T47D (cell line): ENCODE data around the gene MRTFB.

ENCODE experiments used
- DNase-seq, 2 experiments: peaks; one replicate each; pipeline versions ENCODE4 v3.0.0 to v3.0.0-alpha.2; 2011 to 2012; ENCODE audit warnings: low read depth in 1 of 2, low spot score in 1 of 2
- JUND ChIP-seq: IDR thresholded peaks from 2 replicates; pipeline ENCODE4 v1.6.1; 2012; ENCODE audit warnings: low read depth
- in situ Hi-C: cut with HindIII; loops from 2 replicates; pipeline ENCODE4 v1.10.0; 2016; ENCODE audit warnings: low sequenced_read_pairs, low pct_unique_long_range_greater_than_20kb

Gene MRTFB

DNA sequence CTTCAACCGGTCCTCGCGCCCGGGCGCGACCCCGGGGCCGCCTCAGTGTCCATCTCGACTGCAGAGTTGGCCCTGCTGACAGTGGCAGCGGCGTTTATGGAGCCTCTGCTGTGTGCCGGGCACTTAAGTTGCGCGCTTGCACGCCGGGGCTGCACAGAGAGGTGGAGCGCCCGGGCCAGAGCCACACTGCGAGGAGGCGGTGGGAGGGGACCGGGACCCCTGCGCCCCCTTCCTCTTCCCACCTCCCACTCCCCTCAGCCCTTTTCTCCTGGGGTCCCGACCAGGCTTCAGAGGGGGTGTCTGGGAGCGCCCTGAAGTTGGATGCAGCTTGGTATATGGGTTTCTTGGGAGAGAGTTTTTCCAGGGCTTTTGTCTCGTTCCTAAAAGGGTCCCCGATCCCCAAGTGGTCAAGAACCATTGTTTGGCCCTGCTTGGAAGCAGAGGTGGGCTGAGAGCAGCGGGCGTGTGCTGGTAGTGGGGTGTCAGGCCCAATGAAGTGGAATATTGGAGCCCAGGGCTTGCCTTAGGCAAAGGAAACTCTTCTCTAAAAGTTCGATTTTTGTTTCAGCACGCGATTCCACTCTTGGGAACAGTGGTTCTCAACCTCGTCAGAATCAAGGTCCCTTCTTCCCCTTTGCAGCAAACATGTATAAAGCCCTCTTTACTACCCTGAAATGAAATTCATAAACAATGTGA is 605 bp downstream of the MRTFB start:
- DNase-seq = no peak
- no peak for TF ChIP-seq JUND
- in situ Hi-C loops = no loop called here

DNA sequence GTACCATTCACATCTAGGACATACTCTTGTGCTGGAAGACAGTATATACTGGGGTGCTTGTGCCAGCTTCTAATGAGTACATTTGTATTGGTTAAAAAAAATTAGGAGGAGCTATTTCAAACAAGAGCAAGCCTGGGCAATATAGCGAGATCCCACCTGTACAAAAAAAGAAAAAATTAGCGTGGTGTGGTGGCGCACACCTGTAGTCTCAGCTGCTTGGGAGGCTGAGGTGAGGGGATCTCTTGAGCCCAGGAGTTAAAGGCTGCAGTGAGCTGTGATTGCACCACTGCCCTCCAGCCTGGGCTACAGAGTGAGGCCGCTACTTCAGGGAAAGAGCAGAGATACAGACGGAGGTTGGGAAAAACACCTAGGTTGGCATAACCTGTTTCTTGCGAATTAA is 1.2 kb downstream of the MRTFB start:
- no peak for DNase-seq
- TF ChIP-seq JUND = no peak

GRCh38 chr16:14074544-14074943 is 3.4 kb downstream of the MRTFB start:
- in situ Hi-C loops = no loop called here
- TF ChIP-seq JUND = no peak

More for the DNA sequence above, 1.2 kb downstream of the MRTFB start:
- in situ Hi-C loops = no loop called here

DNA sequence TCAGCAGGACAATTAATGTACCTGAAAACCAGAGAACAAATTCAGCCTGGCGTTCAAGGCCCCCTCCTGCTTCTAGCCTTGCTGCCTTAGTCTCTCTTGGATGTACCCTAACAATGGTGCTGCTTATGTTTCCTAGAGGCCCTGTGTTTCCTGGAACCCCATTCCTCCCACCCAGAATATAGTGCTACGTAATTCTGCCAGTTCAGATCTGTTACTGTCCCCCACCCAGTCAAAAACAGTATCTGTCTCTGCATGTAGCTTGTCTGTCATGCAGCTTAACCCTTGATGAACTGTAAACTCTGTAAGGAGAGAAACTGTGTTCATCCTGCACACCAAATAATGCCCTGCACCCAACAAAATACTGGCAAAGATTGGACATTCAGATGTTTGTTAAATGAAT is 6.8 kb downstream of the MRTFB start:
- no peak for TF ChIP-seq JUND

More at GRCh38 chr16:14074544-14074943, 3.4 kb downstream of the MRTFB start:
- no peak for DNase-seq

DNA sequence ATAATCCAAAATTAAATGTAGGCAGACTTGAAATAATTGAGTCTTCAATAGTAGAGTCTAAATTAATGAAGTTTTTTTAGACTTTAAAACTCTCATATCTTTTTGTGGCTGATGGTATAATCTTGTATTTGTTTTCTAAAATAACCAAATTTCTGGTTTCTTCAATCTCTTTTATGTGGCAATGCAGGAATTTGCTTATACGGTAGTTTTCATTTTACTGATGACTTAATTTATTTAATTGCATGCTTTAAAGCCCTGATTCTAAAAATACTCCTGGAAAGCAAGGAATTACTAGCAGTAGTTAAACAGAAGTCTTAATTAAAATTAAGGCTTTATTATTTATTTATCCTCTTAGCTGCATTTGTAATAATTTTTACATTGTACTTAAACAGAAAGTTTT is 15.4 kb downstream of the MRTFB start:
- no peak for TF ChIP-seq JUND
- in situ Hi-C loops = no loop called here
- DNase-seq = no peak

More for the DNA sequence above, 6.8 kb downstream of the MRTFB start:
- in situ Hi-C loops = no loop called here
- DNase-seq = no peak

- no peak for DNase-seq
- in situ Hi-C loops = no loop called here
- no peak for TF ChIP-seq JUND
Measured at GRCh38 chr16:14087181-14087580, 16.1 kb downstream of the MRTFB start.

DNA sequence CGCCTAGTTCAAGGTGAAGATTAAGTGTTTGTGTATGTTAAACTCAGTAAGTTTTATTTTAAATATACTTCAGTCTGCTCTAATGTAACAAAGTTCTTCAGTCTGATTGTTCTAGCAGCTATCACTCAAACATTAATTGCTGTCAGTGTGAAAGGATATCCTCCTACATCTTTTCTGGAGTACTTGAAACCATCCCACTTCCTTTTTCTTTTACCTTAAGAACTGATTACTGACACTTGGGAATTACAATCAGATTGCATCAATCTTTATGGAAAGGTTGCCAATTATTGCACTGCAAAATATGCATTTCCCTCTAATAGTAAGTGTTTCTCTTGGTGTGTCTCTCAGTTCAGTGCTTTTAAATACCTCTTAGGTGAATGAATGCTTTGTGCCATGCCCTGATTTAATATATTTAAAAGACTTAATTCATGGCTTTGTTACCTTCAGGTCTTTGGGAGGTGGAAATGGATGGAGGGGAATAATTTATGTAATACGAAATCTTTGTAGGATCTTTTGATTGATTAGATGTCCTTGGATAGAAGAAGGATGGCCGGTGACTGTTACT is 16.6 kb downstream of the MRTFB start:
- DNase-seq = no peak
- in situ Hi-C loops = no loop called here
- TF ChIP-seq JUND = no peak

- no peak for DNase-seq
- in situ Hi-C loops = no loop called here
- no peak for TF ChIP-seq JUND
Measured at GRCh38 chr16:14088155-14088753, 17.1 kb downstream of the MRTFB start.

DNA sequence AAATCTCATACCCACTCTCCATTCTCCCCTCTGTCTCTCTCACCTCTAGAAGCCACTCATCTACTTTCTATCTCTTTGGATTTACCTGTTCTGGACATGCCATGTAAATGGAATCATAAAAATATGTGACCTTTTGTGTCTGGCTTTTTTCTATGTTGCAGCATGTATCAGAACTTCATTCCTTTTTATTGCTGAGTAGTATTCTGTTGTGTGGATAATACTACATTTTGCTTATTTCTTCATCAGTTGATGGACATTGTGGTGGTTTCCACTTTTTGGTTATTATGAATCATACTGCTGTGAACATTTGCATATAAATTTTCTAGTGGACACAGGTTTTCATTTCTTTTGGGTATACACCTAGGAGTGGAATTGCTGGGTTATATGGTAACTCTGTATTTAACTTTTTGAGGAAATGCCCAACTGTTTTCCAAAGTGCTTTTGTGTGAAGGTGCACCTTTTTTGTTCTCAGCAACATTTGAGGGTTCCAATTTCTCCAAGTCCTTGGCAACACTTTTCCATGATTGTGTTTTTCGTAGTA is 18.2 kb downstream of the MRTFB start:
- TF ChIP-seq JUND = no peak
- no peak for DNase-seq
- in situ Hi-C loops = no loop called here

- no peak for TF ChIP-seq JUND
- no peak for DNase-seq
- in situ Hi-C loops = no loop called here
Measured at GRCh38 chr16:14092561-14092960, 21.4 kb downstream of the MRTFB start.

DNA sequence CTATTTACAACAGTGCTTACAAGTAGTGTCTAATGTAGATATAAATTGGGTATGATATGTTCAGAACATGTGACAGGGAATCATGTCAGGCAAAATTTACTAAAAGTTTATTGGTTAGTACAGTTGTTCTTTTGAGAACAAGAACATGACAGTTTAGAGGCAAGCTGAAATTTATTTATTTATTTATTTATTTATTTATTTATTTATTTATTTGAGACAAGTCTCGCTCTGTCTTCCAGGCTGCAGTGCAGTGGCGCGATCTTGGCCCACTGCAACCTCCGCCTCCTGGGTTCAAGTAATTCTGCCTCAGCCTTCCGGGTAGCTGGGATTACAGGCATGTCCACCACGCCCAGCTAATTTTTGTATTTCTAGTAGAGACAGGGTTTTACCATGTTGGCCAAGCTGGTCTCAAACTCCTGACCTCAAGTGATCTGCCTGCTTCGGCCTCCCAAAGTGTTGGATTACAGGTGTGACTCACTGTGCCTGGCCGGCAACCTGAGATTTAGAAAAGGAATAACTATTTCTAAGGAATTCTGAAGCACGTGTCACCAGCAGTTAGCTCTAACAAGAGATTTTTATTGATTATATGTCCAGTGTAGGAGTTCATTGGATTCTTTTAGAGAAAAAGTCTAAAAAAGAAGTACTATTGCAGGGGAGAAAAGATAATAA is 24.9 kb downstream of the MRTFB start:
- peak in 1 of 2 experiments; percentile 63 for DNase-seq
- in situ Hi-C loops = no loop called here
- no peak for TF ChIP-seq JUND

- peak; percentile 31 to 96 for DNase-seq
Measured at GRCh38 chr16:14097182-14097959, 26.3 kb downstream of the MRTFB start.

More at GRCh38 chr16:14097182-14097959, 26.3 kb downstream of the MRTFB start:
- peak; percentile 62; the same call in 1 of the 2 replicates for TF ChIP-seq JUND
- in situ Hi-C loops = no loop called here
